CD4-positive, alpha-beta T cell (primary cell): ENCODE measurements around the gene TRPV2. TPM values are rescaled to one million over a fixed set of nuclear protein-coding genes. Genes with fewer than 3 reads are reported as not detected.
A peak's percentile ranks its signal among the peaks of the same experiment; 100 is the strongest.

Experiments used
- ATAC-seq: fragments of 200-7000 bp; cut with Tn5 transposase; one replicate; pipeline ENCODE4 v1.10.0; 2022; ENCODE audit warnings: mild to moderate bottlenecking; ENCODE audit not compliant: poor library complexity
- CTCF ChIA-PET: fragments of 350-600 bp; sonication (Branson Sonifier 250); formaldehyde crosslinking; loops from one replicate; lab custom pipeline; 2021; ENCODE audit warnings: antibody characterized with exemption, inconsistent platforms; lab: Charles Lee
- POLR2A ChIA-PET: fragments of 350-600 bp; sonication (Branson Sonifier 250); formaldehyde crosslinking; loops from one replicate; lab custom pipeline; 2021; ENCODE audit warnings: antibody characterized with exemption, inconsistent platforms; lab: Charles Lee
- DNase-seq, 14 experiments: peaks; one replicate each; pipeline ENCODE4 v3.0.0-alpha.2; 2013 to 2020; ENCODE audit warnings: mixed read lengths in 2 of 14
- H3K27ac ChIP-seq, 2 donors: one replicate each; pipeline versions ENCODE4 v1.5.1 to v1.7.0; 2013; ENCODE audit warnings: low read length in 2 of 2, low read depth in 1 of 2, mild to moderate bottlenecking in 1 of 2
- H3K27me3 ChIP-seq, 2 experiments: 1 replicate in 1 of 2; 2 replicates in 1 of 2; pipeline versions ENCODE4 v1.6.1 to v1.7.0; 2013; ENCODE audit warnings: low read length in 2 of 2, control low read depth in 1 of 2, mild to moderate bottlenecking in 1 of 2, moderate library complexity in 1 of 2; ENCODE audit not compliant: insufficient read depth in 2 of 2, control insufficient read depth in 1 of 2
- H3K36me3 ChIP-seq: one replicate; pipeline ENCODE4 v1.6.1; 2013; ENCODE audit warnings: low read length, control low read depth; ENCODE audit not compliant: insufficient read depth
- H3K4me1 ChIP-seq: one replicate; pipeline ENCODE4 v1.6.1; 2013; ENCODE audit warnings: low read length, control low read depth; ENCODE audit not compliant: insufficient read depth
- H3K4me3 ChIP-seq: one replicate; pipeline ENCODE4 v1.5.1; 2013; ENCODE audit warnings: mild to moderate bottlenecking, low read length, moderate library complexity
- H3K9me3 ChIP-seq, 2 experiments: 1 replicate in 1 of 2; 2 replicates in 1 of 2; pipeline versions ENCODE4 v1.6.1 to v1.7.0; 2013; ENCODE audit warnings: low read length in 2 of 2, mild to moderate bottlenecking in 2 of 2, control low read depth in 1 of 2, moderate library complexity in 1 of 2; ENCODE audit not compliant: control insufficient read depth in 1 of 2, insufficient read depth in 1 of 2
- H3K27ac Mint-ChIP-seq: one replicate; pipeline ENCODE4 v1.8.0; 2020; ENCODE audit warnings: mixed read lengths
- H3K27me3 Mint-ChIP-seq: one replicate; pipeline ENCODE4 v1.8.0; 2021; ENCODE audit warnings: mixed read lengths
- H3K36me3 Mint-ChIP-seq: one replicate; pipeline ENCODE4 v1.8.0; 2021; ENCODE audit warnings: low read depth, mixed read lengths
- H3K4me1 Mint-ChIP-seq: one replicate; pipeline ENCODE4 v1.8.0; 2021; ENCODE audit warnings: low read depth, mixed read lengths
- H3K4me3 Mint-ChIP-seq: one replicate; pipeline ENCODE4 v1.8.0; 2020; ENCODE audit warnings: mild to moderate bottlenecking, mixed read lengths
- H3K9me3 Mint-ChIP-seq: one replicate; pipeline ENCODE4 v1.8.0; 2020; ENCODE audit warnings: mixed read lengths
- CTCF ChIP-seq: fragments of 200-600 bp; IDR thresholded peaks from one replicate; pipeline ENCODE4 v1.8.0; 2022; ENCODE audit warnings: antibody characterized with exemption, mild to moderate bottlenecking
- intact Hi-C, 2 experiments: fragments of 100-400 bp; cut with DNase I in 1 of 2; cut with micrococcal nuclease in 1 of 2; formaldehyde crosslinking; loops; one replicate each; pipeline versions ENCODE4 v1.15.1 to v1.9.0; 2023 to 2025; cut with DNase I, micrococcal nuclease
- total RNA-seq, 174 experiments: library from RNA in 2 of 174; stranded (reverse) in 2 of 174; gene quantifications; one replicate each; pipeline ENCODE4 v1.2.3 and lab custom pipeline; 2021 to 2026

TRPV2 gene
- total RNA-seq, 2 experiments from 2014 or later, result 42.8 to 45.2 TPM

GRCh38 chr17:16437083-16437482 lies 21.7 kb downstream of the TRPV2 start:
- peak overlapping the region; percentile 96 for H3K27ac Mint-ChIP-seq
- ChIA-PET POLR2A (interaction anchor here (2.5 kb wide), 1 partner anchor 56 kb away, joined by 51 read pairs; the partner anchor contains the start of gene UBB), CTCF (no interaction called here)
- ATAC-seq, result no peak
- Histone ChIP-seq H3K36me3 (peaks cover 31% of the 10 kb centered on the region), H3K9me3 (no peaks in the 10 kb centered on the region), H3K4me3 (no peak overlapping the region), H3K27ac (no peak overlapping the region), H3K27me3 (no peaks in the 10 kb centered on the region), H3K4me1 (peaks cover 42% of the 10 kb centered on the region)
- no peak overlapping the region for H3K4me3 Mint-ChIP-seq
- no peaks in the 10 kb centered on the region for H3K9me3 Mint-ChIP-seq
- TF ChIP-seq CTCF, result no peak
- H3K27me3 Mint-ChIP-seq, result no peaks in the 10 kb centered on the region
- intact Hi-C loops, result loop anchor here in 1 of 2 experiments (2.0 to 5.0 kb wide), 5 partner anchors 18 to 1880 kb away; partner anchors contain the start of genes LRRC75A, NCOR1, PIGL and SMCR8
- DNase-seq, result no peak
- H3K4me1 Mint-ChIP-seq, result peaks cover 45% of the 10 kb centered on the region
- H3K36me3 Mint-ChIP-seq, result peaks cover 36% of the 10 kb centered on the region

DNA sequence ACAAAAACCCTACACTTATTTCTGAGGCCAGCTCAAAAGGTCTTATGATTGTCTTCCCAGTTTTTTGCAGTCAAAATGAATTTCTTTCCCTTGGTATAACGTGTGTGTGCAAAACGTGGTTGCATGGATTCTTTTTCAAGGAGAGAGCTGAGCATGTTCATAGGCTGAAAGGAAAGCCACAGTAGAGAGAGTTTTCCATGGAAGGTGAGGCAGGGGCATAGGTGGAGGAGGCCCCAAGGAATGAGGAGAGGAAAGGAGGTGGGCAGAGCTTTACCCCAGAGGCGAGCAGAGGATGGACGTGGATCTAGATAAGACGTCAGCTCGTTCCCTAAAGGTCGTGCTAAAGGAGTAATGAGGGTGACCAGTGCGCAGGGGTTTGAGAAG lies 22.8 kb downstream of the TRPV2 start:
- Histone ChIP-seq H3K27ac (peak overlapping the region; percentile 54 to 56), H3K36me3 (peaks cover 41% of the 10 kb centered on the region), H3K4me3 (peak overlapping the region; percentile 96), H3K9me3 (no peaks in the 10 kb centered on the region), H3K4me1 (peaks cover 52% of the 10 kb centered on the region), H3K27me3 (no peaks in the 10 kb centered on the region)
- peak overlapping the region; percentile 100 for H3K4me3 Mint-ChIP-seq
- H3K27me3 Mint-ChIP-seq, result no peaks in the 10 kb centered on the region
- H3K4me1 Mint-ChIP-seq, result peaks cover 56% of the 10 kb centered on the region
- ATAC-seq (peak; percentile 1), DNase-seq (no peak)
- H3K36me3 Mint-ChIP-seq, result peaks cover 47% of the 10 kb centered on the region
- peak overlapping the region; percentile 96 for H3K27ac Mint-ChIP-seq
- no peaks in the 10 kb centered on the region for H3K9me3 Mint-ChIP-seq
- ChIA-PET POLR2A (interaction anchor here (0.8 to 2.6 kb wide), 13 partner anchors 12 to 1745 kb away, joined by 3 to 51 read pairs (median 6); partner anchors contain the start of genes ALKBH5, CENPV, TRPV2 and UBB), CTCF (interaction anchor here (0.6 to 4.5 kb wide), 8 partner anchors 10 to 153 kb away, joined by 3 to 18 read pairs (median 4); no protein-coding TSS in a partner anchor)
- TF ChIP-seq CTCF, result no peak
- intact Hi-C loops, result loop anchor here (1.0 to 5.0 kb wide), 9 partner anchors 15 to 1879 kb away; partner anchors contain the start of genes UBB (in 2 of the 2), LRRC75A (in 1 of the 2), NCOR1 (in 1 of the 2) and PIGL (in 1 of the 2)

DNA sequence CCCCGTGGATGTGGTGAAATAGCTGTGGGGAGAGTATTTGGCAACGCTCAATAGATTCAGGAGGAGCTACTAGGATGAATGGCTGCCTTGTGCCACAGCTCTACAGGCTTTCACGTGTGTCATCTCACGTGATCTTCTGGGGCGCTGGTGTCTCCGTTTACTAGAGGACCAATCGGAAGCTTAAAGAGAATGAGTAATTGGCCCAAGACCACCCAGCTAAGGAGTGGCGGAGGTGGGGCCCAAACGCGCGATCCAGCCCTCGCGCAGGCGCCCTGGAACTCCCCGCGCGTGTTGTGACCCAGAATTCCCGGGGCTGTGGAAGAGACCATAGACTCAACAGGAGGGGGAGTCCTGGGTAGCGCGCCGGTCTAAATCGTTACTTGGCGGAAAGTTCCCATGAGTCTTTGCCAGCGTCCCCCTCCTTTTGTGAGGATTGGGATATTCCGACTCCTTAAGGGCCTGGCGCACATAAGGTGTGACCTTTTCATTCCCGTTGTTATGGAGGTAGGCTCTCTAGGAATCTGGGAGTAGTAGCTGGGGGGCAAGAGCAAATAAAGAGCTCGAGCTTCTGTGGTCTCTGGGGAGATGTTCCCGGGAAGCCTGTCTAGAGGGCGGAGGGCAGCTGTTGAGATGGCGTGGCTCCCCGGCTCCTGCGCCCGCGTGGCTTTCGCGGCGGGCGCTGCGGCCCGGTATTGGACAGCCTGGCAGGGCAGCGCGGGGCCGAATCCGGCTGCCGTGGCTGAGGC lies 23.4 kb downstream of the TRPV2 start:
- Histone ChIP-seq H3K27ac (peak overlapping the region; percentile 81 to 91), H3K36me3 (peaks cover 41% of the 10 kb centered on the region), H3K27me3 (no peaks in the 10 kb centered on the region), H3K4me1 (peaks cover 55% of the 10 kb centered on the region), H3K9me3 (no peaks in the 10 kb centered on the region), H3K4me3 (peak overlapping the region; percentile 96)
- Mint-ChIP-seq H3K27me3 (no peaks in the 10 kb centered on the region), H3K4me3 (peak overlapping the region; percentile 100), H3K27ac (peak overlapping the region; percentile 96), H3K36me3 (peaks cover 49% of the 10 kb centered on the region), H3K4me1 (peaks cover 56% of the 10 kb centered on the region), H3K9me3 (no peaks in the 10 kb centered on the region)
- POLR2A ChIA-PET, result interaction anchor here (0.5 to 2.6 kb wide), 16 partner anchors 12 to 1745 kb away, joined by 3 to 51 read pairs (median 4); partner anchors contain the start of genes ALKBH5, CENPV, PIGL and TRPV2
- ATAC-seq, result peak; percentile 81
- CTCF ChIA-PET, result interaction anchor here (0.6 to 4.5 kb wide), 8 partner anchors 11 to 153 kb away, joined by 3 to 18 read pairs (median 4); no protein-coding TSS in a partner anchor
- intact Hi-C loops, result loop anchor here (1.0 to 5.0 kb wide), 10 partner anchors 14 to 1879 kb away; partner anchors contain the start of genes UBB (in 2 of the 2), LRRC75A (in 1 of the 2), NCOR1 (in 1 of the 2) and PIGL (in 1 of the 2)
- TF ChIP-seq CTCF, result no peak
- DNase-seq, result peak; percentile 86 to 99 (median 92)
